K562 (cell line): ENCODE data around the gene TMEM229B. TPM values are rescaled to one million over a fixed set of nuclear protein-coding genes. Genes with fewer than 3 reads are reported as not detected.

Experiments used
- CLOCK ChIP-seq: fragments of 250-450 bp; sonication (Bioruptor Pico); IDR thresholded peaks from 2 replicates; pipeline ENCODE4 v1.4.0; 2020; ENCODE audit warnings: mild to moderate bottlenecking, moderate library complexity, borderline replicate concordance
- ETV5 ChIP-seq: sonication (generic); formaldehyde crosslinking; IDR thresholded peaks from 2 replicates; pipeline ENCODE4 v1.4.0; 2020; ENCODE audit warnings: low read depth, mild to moderate bottlenecking, missing genetic modification reagents
- NR3C1 ChIP-seq: sonication (generic); formaldehyde crosslinking; IDR thresholded peaks from 2 replicates; pipeline ENCODE4 v1.8.1; 2022; ENCODE audit warnings: missing genetic modification reagents
- RBM17 ChIP-seq: fragments of 200-400 bp; formaldehyde crosslinking; IDR thresholded peaks from 2 replicates; pipeline ENCODE4 v1.6.1; 2017; ENCODE audit warnings: low read depth, mild to moderate bottlenecking, low read length, borderline replicate concordance
- SRSF9 ChIP-seq: fragments of 200-400 bp; formaldehyde crosslinking; IDR thresholded peaks from 2 replicates; pipeline ENCODE4 v1.6.1; 2017; ENCODE audit warnings: low read depth, low read length, borderline replicate concordance
- STAT5A ChIP-seq: IDR thresholded peaks from 2 replicates; pipeline ENCODE4 v1.6.1; 2012; ENCODE audit warnings: low read length, inconsistent platforms, borderline replicate concordance
- ZBTB43 ChIP-seq: sonication (generic); formaldehyde crosslinking; IDR thresholded peaks from 2 replicates; pipeline ENCODE4 v1.8.0; 2023; ENCODE audit warnings: mild to moderate bottlenecking, missing genetic modification reagents
- ZFP36 ChIP-seq: fragments of 150-350 bp; IDR thresholded peaks from 2 replicates; pipeline ENCODE4 v1.6.1; 2018; ENCODE audit warnings: low read length, low read depth; ENCODE audit not compliant: partially characterized antibody
- polyA plus RNA-seq, 8 experiments: library from polyadenylated mRNA; depleted of rRNA in 4 of 8; stranded (reverse) in 5 of 8; unstranded in 3 of 8; fragments of >200 nt; fragmentation: Nextera tagmentation in 2 of 8; fragmentation: Illumina TruSeq in 1 of 8; extraction: Ambion mirVana in 2 of 8; extraction: Trizol in 1 of 8; gene quantifications; 2 replicates each; pipeline versions ENCODE4 v1.2.1 to v1.2.3, GENCODE V29; 2011 to 2014; ENCODE audit warnings: inconsistent platforms in 1 of 8, missing spikeins in 1 of 8
- total RNA-seq, 7 experiments: library from RNA; depleted of rRNA in 6 of 7; stranded (reverse); fragments of >200 nt in 6 of 7; fragmentation: Illumina TruSeq in 2 of 7; extraction: Trizol in 2 of 7; gene quantifications; 2 replicates each; pipeline versions ENCODE4 v1.2.1 to v1.2.3, GENCODE V29; 2011 to 2021; ENCODE audit warnings: low replicate concordance in 1 of 7

TMEM229B gene
- total and polyA plus RNA-seq, 9 of the 15 experiments (the other 6 are each of a cell fraction or from before 2014, with no cell fraction given): not detected

- TF ChIP-seq ZBTB43 (CRISPR knock-in tag) (no peak), NR3C1 (CRISPR knock-in tag) (no peak), RBM17 (no peak), STAT5A (no peak), ZFP36 (no peak), CLOCK (no peak), SRSF9 (no peak), ETV5 (CRISPR knock-in tag) (no peak)
Measured at GRCh38 chr14:67446371-67447032, 42.0 kb downstream of the TMEM229B start (continued).
